HEK293T (cell line): ENCODE data around the gene SEPTIN12.

ENCODE experiments used
- CTCF ChIA-PET: fragments of 350-600 bp; formaldehyde crosslinking; extraction: SDS; loops from one replicate; lab custom pipeline; 2021; ENCODE audit warnings: antibody characterized with exemption, inconsistent platforms; lab: Yijun Ruan, JAX
- POLR2A ChIA-PET: fragments of 350-600 bp; formaldehyde crosslinking; extraction: SDS; loops from one replicate; lab custom pipeline; 2020; ENCODE audit warnings: antibody characterized with exemption, inconsistent platforms; lab: Yijun Ruan, JAX
- DNase-seq: peaks from one replicate; pipeline ENCODE4 v3.0.0; 2012; ENCODE audit warnings: mixed read lengths; ENCODE audit errors: extremely low spot score
- ARNT ChIP-seq: fragments of 450-650 bp; IDR thresholded peaks from 2 replicates; pipeline ENCODE4 v1.6.1; 2017; ENCODE audit warnings: mild to moderate bottlenecking
- BHLHE40 ChIP-seq: fragments of 450-650 bp; IDR thresholded peaks from 2 replicates; pipeline ENCODE4 v1.6.1; 2016; ENCODE audit warnings: mild to moderate bottlenecking, moderate library complexity, borderline replicate concordance
- CTBP1 ChIP-seq: fragments of 450-650 bp; IDR thresholded peaks from 2 replicates; pipeline ENCODE4 v1.6.1; 2016; ENCODE audit warnings: borderline replicate concordance
- ELF4 ChIP-seq: fragments of 450-650 bp; IDR thresholded peaks from 2 replicates; pipeline ENCODE4 v1.6.1; 2017; ENCODE audit warnings: antibody characterized with exemption
- FOXA1 ChIP-seq: fragments of 450-650 bp; IDR thresholded peaks from 2 replicates; pipeline ENCODE4 v1.6.1; 2016; ENCODE audit warnings: mild to moderate bottlenecking
- FOXK2 ChIP-seq: fragments of 450-650 bp; IDR thresholded peaks from 2 replicates; pipeline ENCODE4 v1.6.1; 2016; ENCODE audit warnings: mild to moderate bottlenecking
- FOXM1 ChIP-seq: fragments of 450-650 bp; IDR thresholded peaks from 2 replicates; pipeline ENCODE4 v1.6.1; 2017; ENCODE audit warnings: mild to moderate bottlenecking, borderline replicate concordance
- HDGF ChIP-seq: fragments of 450-650 bp; IDR thresholded peaks from 2 replicates; pipeline ENCODE4 v1.6.1; 2017; ENCODE audit warnings: antibody characterized with exemption, borderline replicate concordance
- L3MBTL2 ChIP-seq: fragments of 450-650 bp; conservative IDR thresholded peaks from 2 replicates; pipeline ENCODE4 v1.6.1; 2016; ENCODE audit warnings: mild to moderate bottlenecking
- LEF1 ChIP-seq: fragments of 450-650 bp; IDR thresholded peaks from 2 replicates; pipeline ENCODE4 v1.6.1; 2017; ENCODE audit warnings: mild to moderate bottlenecking, borderline replicate concordance
- NFRKB ChIP-seq: fragments of 450-650 bp; IDR thresholded peaks from 2 replicates; pipeline ENCODE4 v1.6.1; 2016; ENCODE audit warnings: mild to moderate bottlenecking, moderate library complexity
- PKNOX1 ChIP-seq: fragments of 450-650 bp; IDR thresholded peaks from 2 replicates; pipeline ENCODE4 v1.6.1; 2016
- SP1 ChIP-seq: fragments of 450-650 bp; IDR thresholded peaks from 2 replicates; pipeline ENCODE4 v1.6.1; 2017
- SUZ12 ChIP-seq: fragments of 450-650 bp; IDR thresholded peaks from 2 replicates; pipeline ENCODE4 v1.6.1; 2016; ENCODE audit warnings: mild to moderate bottlenecking
- TARDBP ChIP-seq: fragments of 450-650 bp; IDR thresholded peaks from 2 replicates; pipeline ENCODE4 v1.6.1; 2016
- ZNF384 ChIP-seq: fragments of 450-650 bp; IDR thresholded peaks from 2 replicates; pipeline ENCODE4 v1.6.1; 2016

Gene SEPTIN12

GRCh38 chr16:4800290-4801041 is 12.3 kb upstream of the SEPTIN12 start:
- CTCF ChIA-PET, result no interaction called here
- POLR2A ChIA-PET, result no interaction called here
- no peak for TF ChIP-seq HDGF
- TF ChIP-seq TARDBP, result no peak
- TF ChIP-seq BHLHE40, result no peak
- TF ChIP-seq SP1, result no peak
- no peak for TF ChIP-seq NFRKB
- TF ChIP-seq SUZ12, result no peak
- TF ChIP-seq ARNT, result no peak
- DNase-seq, result no peak

- CTCF ChIA-PET, result no interaction called here
- TF ChIP-seq TARDBP (no peak), BHLHE40 (no peak), ZNF384 (no peak), L3MBTL2 (no peak), CTBP1 (no peak)
- DNase-seq, result no peak
- POLR2A ChIA-PET, result no interaction called here
These were observed 11.2 kb upstream of the SEPTIN12 start for GRCh38 chr16:4799171-4799855.

GRCh38 chr16:4798456-4798855 is 10.3 kb upstream of the SEPTIN12 start:
- CTCF ChIA-PET, result no interaction called here

GRCh38 chr16:4797805-4798252 is 9.7 kb upstream of the SEPTIN12 start:
- ChIA-PET POLR2A (no interaction called here), CTCF (no interaction called here)
- TF ChIP-seq FOXA1, result no peak
- TF ChIP-seq FOXK2, result no peak
- no peak for TF ChIP-seq SUZ12
- no peak for TF ChIP-seq ZNF384
- no peak for TF ChIP-seq FOXM1
- no peak for TF ChIP-seq HDGF
- TF ChIP-seq PKNOX1, result no peak
- TF ChIP-seq NFRKB, result no peak
- no peak for TF ChIP-seq BHLHE40
- TF ChIP-seq ELF4, result no peak
- no peak for TF ChIP-seq L3MBTL2
- TF ChIP-seq TARDBP, result no peak
- no peak for TF ChIP-seq ARNT
- TF ChIP-seq SP1, result no peak
- TF ChIP-seq CTBP1, result no peak
- TF ChIP-seq LEF1, result no peak
- DNase-seq, result no peak

More at GRCh38 chr16:4798456-4798855, 10.3 kb upstream of the SEPTIN12 start:
- POLR2A ChIA-PET, result no interaction called here
- TF ChIP-seq SP1 (no peak), ARNT (no peak), PKNOX1 (no peak), ELF4 (no peak), LEF1 (no peak), FOXM1 (no peak), NFRKB (no peak), TARDBP (no peak), HDGF (no peak), L3MBTL2 (no peak), ZNF384 (no peak), FOXK2 (no peak), FOXA1 (no peak), SUZ12 (no peak), BHLHE40 (no peak), CTBP1 (no peak)
- DNase-seq, result no peak

- ChIA-PET CTCF (no interaction called here), POLR2A (interaction anchor here (0.6 to 1.2 kb wide), 2 partner anchors 9 to 26 kb away, joined by 3 read pairs; partner anchors contain the start of gene SEPTIN12)
- DNase-seq, result no peak
- no peak for TF ChIP-seq LEF1
- no peak for TF ChIP-seq CTBP1
- TF ChIP-seq HDGF, result no peak
- TF ChIP-seq ARNT, result no peak
- TF ChIP-seq FOXA1, result no peak
- TF ChIP-seq SUZ12, result no peak
- TF ChIP-seq FOXM1, result no peak
- TF ChIP-seq BHLHE40, result no peak
- TF ChIP-seq FOXK2, result no peak
- TF ChIP-seq SP1, result no peak
- no peak for TF ChIP-seq TARDBP
- no peak for TF ChIP-seq ELF4
- TF ChIP-seq NFRKB, result no peak
These were observed 9.0 kb upstream of the SEPTIN12 start for GRCh38 chr16:4796982-4797804.
